GM23248 (cell line): Measurements from ENCODE around the gene FGFR2.

Source experiments
- EZH2 ChIP-seq: fragments of 200-600 bp; sonication (generic); IDR thresholded peaks from 2 replicates; pipeline ENCODE4 v1.6.1; 2018; ENCODE audit warnings: antibody characterized with exemption, mild to moderate bottlenecking; ENCODE audit not compliant: insufficient read depth, poor library complexity, severe bottlenecking
- EZH2phosphoT487 ChIP-seq: fragments of 200-600 bp; sonication (generic); IDR thresholded peaks from 2 replicates; pipeline ENCODE4 v1.6.1; 2018; ENCODE audit warnings: antibody characterized with exemption, moderate library complexity, mild to moderate bottlenecking, low read depth; ENCODE audit not compliant: insufficient read depth

- TF ChIP-seq EZH2 (no peak), EZH2phosphoT487 (no peak)
These were observed 56.7 kb downstream of the FGFR2 start for GRCh38 chr10:121541450-121542120.
